ENCODE results near the gene AMPD2.

DNA sequence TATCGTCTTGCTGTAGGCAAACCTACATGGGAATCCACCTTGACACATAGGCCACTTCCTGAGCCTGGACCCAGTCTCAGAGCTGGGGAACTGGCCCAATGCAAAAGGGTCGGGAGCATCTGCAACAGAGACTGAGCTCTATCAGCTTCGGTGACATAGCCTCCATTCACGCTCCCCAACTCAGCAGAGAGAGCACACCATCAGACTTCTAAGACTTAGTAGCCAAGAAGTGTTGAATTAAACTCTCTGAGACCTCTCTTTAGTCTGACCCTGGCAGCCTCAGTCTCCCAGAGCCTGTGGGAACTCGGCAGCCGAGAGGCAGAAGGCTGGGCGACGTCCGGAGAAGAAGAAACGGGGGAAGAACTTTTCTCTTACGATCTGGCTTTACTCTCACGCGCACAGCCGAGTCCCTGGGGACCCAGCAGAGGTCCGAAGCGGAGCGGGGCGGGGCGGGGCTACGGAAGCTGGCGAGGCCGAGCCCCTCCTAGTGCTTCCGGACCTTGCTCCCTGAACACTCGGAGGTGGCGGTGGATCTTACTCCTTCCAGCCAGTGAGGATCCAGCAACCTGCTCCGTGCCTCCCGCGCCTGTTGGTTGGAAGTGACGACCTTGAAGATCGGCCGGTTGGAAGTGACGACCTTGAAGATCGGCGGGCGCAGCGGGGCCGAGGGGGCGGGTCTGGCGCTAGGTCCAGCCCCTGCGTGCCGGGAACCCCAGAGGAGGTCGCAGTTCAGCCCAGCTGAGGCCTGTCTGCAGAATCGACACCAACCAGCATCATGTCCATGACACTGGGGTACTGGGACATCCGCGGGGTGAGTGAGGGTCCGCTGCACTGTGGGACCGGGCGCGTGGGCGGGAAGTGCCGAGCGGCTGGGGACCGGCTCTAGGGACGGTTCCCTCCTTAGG lies 36.2 kb downstream of the AMPD2 start, which contains the start of gene GSTM4:
- TF ChIP-seq CTCF (IDR thresholded peaks at IDR 0.05) (no peak), ZBTB43 (CRISPR knock-in tag; IDR thresholded peaks at IDR 0.05) (peak; percentile 80), CBFB (CRISPR knock-in tag; IDR thresholded peaks at IDR 0.05; ENCODE audit: low read depth) (no peak), NFYB (CRISPR knock-in tag; conservative IDR thresholded peaks at IDR 0.05; ENCODE audit: low read depth) (no peak; the same call in 1 of the 2 replicates), E2F5 (CRISPR knock-in tag; IDR thresholded peaks at IDR 0.05) (no peak), IRF2 (CRISPR knock-in tag; IDR thresholded peaks at IDR 0.05; ENCODE audit: borderline replicate concordance, low read depth) (no peak), CREM (CRISPR knock-in tag; IDR thresholded peaks at IDR 0.05) (no peak)
- TF ChIP-seq, protein P1, sequence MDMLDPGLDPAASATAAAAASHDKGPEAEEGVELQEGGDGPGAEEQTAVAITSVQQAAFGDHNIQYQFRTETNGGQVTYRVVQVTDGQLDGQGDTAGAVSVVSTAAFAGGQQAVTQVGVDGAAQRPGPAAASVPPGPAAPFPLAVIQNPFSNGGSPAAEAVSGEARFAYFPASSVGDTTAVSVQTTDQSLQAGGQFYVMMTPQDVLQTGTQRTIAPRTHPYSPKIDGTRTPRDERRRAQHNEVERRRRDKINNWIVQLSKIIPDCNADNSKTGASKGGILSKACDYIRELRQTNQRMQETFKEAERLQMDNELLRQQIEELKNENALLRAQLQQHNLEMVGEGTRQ (CRISPR knock-in tag; IDR thresholded peaks at IDR 0.05) = no peak
- TF ChIP-seq, protein P2, sequence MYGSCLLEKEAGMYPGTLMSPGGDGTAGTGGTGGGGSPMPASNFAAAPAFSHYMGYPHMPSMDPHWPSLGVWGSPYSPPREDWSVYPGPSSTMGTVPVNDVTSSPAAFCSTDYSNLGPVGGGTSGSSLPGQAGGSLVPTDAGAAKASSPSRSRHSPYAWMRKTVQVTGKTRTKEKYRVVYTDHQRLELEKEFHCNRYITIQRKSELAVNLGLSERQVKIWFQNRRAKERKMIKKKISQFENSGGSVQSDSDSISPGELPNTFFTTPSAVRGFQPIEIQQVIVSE (CRISPR knock-in tag; IDR thresholded peaks at IDR 0.05; ENCODE audit: borderline replicate concordance) = no peak
